Left lung (tissue), 10 donors: ENCODE results near the gene INF2. TPM values are rescaled to one million over a fixed set of nuclear protein-coding genes. Genes with fewer than 3 reads are reported as not detected.

Experiments used
- ATAC-seq: fragments of 200-7000 bp; cut with Tn5 transposase; one replicate; pipeline ENCODE4 v1.9.1; 2020; ENCODE audit warnings: moderate library complexity
- DNase-seq, 4 donors: peaks; one replicate each; pipeline ENCODE4 v3.0.0-alpha.2; 2013 to 2020
- H3K27ac ChIP-seq, 2 donors: fragments of 200-600 bp; sonication (generic) in 1 of 2; one replicate each; pipeline versions ENCODE4 v1.5.0 to v1.8.0; 2020 to 2021
- H3K27me3 ChIP-seq, 2 donors: fragments of 200-600 bp; sonication (generic) in 1 of 2; one replicate each; pipeline versions ENCODE4 v1.5.0 to v1.8.0; 2020 to 2021
- H3K36me3 ChIP-seq, 2 donors: fragments of 200-600 bp; sonication (generic) in 1 of 2; one replicate each; pipeline versions ENCODE4 v1.5.0 to v1.8.0; 2020 to 2021
- H3K4me1 ChIP-seq, 2 donors: fragments of 200-600 bp; one replicate each; pipeline ENCODE4 v1.8.0; 2021
- H3K4me3 ChIP-seq, 2 donors: fragments of 200-600 bp; sonication (generic) in 1 of 2; one replicate each; pipeline versions ENCODE4 v1.5.0 to v1.8.0; 2020 to 2021; ENCODE audit warnings: mild to moderate bottlenecking in 1 of 2
- H3K9me3 ChIP-seq, 2 donors: fragments of 200-600 bp; sonication (generic) in 1 of 2; one replicate each; pipeline versions ENCODE4 v1.5.0 to v1.8.0; 2020 to 2021
- intact Hi-C, 2 donors: fragments of 100-400 bp; cut with DNase I; formaldehyde crosslinking; loops; one replicate each; pipeline versions ENCODE4 v1.11.2 to v1.14.2; 2022
- polyA plus RNA-seq, 6 donors: library from polyadenylated mRNA; unstranded; fragments of 120-200 nt; gene quantifications; one replicate each; pipeline ENCODE4 v1.2.1, GENCODE V29; 2013; ENCODE audit not compliant: insufficient read length in 6 of 6
- total RNA-seq, 2 donors: library from RNA; stranded (reverse); fragmentation: NEBNext Ultra II Directional; extraction: Animal tissue kit (Norgen Biotek cat#: 25700); gene quantifications; one replicate each; pipeline ENCODE4 v1.2.1, GENCODE V29; 2021
- TF ChIP-seq, protein P1 (sequence below), 2 donors: fragments of 200-600 bp; sonication (generic) in 1 of 2; IDR thresholded peaks; one replicate each; pipeline versions ENCODE4 v1.5.0 to v1.8.0; 2021; ENCODE audit warnings: antibody characterized with exemption in 2 of 2
- donor health status: DM: no; HTN: yes; CAD: no.
- donor health status: DM: no; HTN: no; CAD: no.

Gene INF2
- total and polyA plus RNA-seq, 8 donors = 43.5 to 120 (median 57.0) TPM

DNA sequence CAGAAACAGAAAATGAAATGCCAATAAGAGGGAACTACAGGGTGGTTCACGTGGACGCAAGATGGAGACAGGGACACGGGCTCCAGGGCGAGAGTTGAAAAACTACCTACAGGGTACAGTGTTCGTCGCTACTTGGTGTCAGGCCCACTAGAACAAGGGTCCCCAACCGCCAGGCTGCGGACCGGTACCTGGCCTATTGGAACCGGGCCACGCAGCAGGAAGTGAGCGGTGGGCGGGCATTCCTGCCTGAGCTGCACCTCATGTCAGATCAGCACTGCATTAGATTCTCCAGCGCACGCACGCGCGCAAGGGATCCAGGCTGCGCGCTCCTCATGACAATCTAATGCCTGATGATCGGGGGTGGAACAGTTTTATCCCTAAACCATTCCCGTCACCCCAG lies 14.8 kb downstream of the INF2 start:
- H3K27ac ChIP-seq = no peak overlapping the region
- ATAC-seq (no peak), DNase-seq (no peak)
- no peak overlapping the region for H3K4me3 ChIP-seq
- peaks cover 0 to 60% of the 10 kb centered on the region in 2 donors for H3K36me3 ChIP-seq
- H3K27me3 ChIP-seq = no peaks in the 10 kb centered on the region
- no peaks in the 10 kb centered on the region for H3K9me3 ChIP-seq
- intact Hi-C loops = loop anchor here in 1 of 2 donors (10.0 kb wide), 1 partner anchor 49 kb away; no protein-coding TSS in a partner anchor
- peaks cover 1% of the 10 kb centered on the region in 2 donors for H3K4me1 ChIP-seq
- TF ChIP-seq, protein P1, sequence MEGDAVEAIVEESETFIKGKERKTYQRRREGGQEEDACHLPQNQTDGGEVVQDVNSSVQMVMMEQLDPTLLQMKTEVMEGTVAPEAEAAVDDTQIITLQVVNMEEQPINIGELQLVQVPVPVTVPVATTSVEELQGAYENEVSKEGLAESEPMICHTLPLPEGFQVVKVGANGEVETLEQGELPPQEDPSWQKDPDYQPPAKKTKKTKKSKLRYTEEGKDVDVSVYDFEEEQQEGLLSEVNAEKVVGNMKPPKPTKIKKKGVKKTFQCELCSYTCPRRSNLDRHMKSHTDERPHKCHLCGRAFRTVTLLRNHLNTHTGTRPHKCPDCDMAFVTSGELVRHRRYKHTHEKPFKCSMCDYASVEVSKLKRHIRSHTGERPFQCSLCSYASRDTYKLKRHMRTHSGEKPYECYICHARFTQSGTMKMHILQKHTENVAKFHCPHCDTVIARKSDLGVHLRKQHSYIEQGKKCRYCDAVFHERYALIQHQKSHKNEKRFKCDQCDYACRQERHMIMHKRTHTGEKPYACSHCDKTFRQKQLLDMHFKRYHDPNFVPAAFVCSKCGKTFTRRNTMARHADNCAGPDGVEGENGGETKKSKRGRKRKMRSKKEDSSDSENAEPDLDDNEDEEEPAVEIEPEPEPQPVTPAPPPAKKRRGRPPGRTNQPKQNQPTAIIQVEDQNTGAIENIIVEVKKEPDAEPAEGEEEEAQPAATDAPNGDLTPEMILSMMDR (IDR thresholded peaks at IDR 0.05) = no peak

DNA sequence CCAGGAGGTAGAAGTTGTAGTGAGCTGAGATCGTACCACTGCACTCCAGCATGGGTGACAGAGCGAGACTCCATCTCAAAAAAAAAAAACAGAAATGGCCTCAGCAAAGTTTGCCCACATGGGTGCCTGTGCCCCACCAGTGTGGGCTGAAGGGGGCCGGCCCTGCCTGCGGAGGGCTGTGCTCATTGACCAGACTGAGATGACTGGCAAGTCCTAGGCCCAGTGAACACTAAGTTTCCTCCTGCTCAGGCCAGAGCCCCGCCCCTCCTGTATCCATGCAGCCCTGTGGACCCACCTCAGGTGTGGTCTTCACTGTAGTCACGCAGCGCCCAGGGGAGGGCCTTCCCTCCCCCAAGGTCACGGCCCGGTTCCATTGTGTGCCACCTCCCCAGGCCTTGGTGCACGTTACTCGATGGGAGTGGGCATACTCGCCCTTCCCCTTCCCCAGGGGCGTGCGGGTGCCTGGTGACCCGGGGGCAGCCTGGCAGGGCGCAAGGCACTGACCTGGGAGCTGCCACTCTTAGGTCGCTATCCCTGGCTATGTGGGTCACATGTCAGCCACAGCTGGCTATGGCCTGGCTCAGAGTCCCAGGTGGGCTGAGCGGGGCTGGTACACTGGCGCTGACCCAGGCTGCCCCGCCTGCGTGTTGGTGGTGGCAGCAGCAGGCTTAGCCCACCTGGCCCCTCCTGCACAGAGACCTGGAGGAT lies 16.1 kb downstream of the INF2 start:
- ATAC-seq = no peak
- no peak overlapping the region for H3K27ac ChIP-seq
- intact Hi-C loops = loop anchor here in 1 of 2 donors (10.0 kb wide), 1 partner anchor 51 kb away; no protein-coding TSS in a partner anchor
- no peaks in the 10 kb centered on the region for H3K9me3 ChIP-seq
- H3K27me3 ChIP-seq = no peaks in the 10 kb centered on the region
- H3K36me3 ChIP-seq = peaks cover 0 to 72% of the 10 kb centered on the region in 2 donors
- TF ChIP-seq, protein P1 (IDR thresholded peaks at IDR 0.05) = no peak
- H3K4me3 ChIP-seq = no peak overlapping the region
- no peaks in the 10 kb centered on the region for H3K4me1 ChIP-seq
- DNase-seq = no peak

DNA sequence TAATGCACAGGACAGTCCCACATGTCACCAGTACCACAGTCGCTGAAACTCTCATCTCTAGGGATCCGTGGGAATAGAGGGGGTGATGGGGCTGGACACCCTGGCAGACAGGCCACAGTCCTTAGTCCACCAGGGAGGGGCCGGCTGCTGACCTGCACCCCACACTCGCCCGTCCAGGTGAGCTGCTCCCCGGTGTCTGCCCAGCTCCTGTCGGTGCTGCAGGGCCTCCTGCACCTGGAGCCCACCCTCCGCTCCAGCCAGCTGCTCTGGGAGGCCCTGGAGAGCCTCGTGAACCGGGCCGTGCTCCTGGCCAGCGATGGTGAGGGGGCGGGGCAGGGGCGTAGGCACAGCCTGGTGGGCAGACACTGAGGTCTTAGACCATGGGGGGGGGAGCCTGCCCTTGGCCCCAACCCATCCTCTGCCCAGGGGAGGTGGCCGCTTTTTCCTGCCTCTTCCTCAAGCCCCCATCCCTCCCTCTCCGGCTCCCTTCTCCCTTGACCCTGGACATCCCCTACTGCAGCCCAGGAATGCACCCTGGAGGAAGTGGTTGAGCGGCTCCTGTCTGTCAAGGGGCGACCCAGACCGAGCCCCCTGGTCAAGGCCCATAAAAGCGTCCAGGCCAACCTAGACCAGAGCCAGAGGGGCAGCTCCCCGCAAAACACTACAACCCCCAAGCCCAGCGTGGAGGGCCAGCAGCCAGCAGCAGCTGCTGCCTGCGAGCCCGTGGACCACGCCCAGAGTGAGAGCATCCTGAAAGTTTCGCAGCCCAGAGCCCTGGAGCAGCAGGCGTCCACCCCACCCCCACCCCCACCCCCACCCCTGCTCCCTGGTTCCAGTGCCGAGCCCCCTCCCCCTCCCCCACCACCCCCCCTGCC lies 17.6 kb downstream of the INF2 start:
- no peak overlapping the region for H3K4me3 ChIP-seq
- ATAC-seq = no peak
- TF ChIP-seq, protein P1 (IDR thresholded peaks at IDR 0.05) = no peak
- no peaks in the 10 kb centered on the region for H3K27me3 ChIP-seq
- intact Hi-C loops = loop anchor here in 1 of 2 donors (10.0 kb wide), 1 partner anchor 52 kb away; no protein-coding TSS in a partner anchor
- H3K27ac ChIP-seq = no peak overlapping the region
- H3K4me1 ChIP-seq = no peaks in the 10 kb centered on the region
- H3K36me3 ChIP-seq = peaks cover 0 to 76% of the 10 kb centered on the region in 2 donors
- no peak for DNase-seq
- H3K9me3 ChIP-seq = no peaks in the 10 kb centered on the region

DNA sequence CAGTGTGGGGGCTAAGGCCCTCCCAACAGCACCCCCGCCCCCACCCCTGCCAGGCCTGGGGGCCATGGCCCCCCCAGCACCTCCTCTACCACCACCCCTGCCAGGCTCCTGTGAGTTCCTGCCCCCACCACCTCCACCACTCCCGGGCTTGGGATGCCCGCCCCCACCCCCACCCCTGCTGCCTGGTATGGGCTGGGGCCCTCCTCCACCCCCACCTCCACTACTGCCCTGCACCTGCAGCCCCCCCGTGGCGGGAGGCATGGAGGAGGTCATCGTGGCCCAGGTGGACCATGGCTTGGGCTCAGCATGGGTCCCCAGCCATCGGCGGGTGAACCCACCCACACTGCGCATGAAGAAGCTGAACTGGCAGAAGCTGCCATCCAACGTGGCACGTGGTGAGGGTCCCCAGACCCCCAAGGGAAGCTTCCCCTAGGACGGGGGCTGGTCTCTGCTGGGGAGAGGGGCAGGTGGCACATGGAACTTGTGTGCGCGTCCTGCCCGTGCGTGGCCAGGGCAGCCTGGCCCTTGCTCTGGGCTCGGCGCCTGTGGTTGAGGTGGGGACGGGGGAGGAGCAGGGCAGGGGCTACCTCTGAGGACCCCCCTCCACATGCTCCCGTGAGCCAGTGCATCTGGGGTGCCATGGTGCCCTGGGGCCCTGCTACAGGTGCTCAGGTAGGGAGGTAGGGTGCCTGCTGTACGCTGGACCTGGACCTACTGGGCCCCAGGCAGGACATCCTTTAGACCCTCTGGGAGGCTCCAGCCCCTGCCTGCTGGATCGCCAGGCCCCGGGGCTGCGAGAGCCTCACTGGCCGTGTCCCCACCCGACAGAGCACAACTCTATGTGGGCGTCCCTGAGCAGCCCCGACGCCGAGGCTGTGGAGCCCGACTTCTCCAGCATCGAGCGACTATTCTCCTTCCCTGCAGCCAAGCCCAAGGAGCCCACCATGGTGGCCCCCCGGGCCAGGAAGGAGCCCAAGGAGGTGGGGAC lies 18.5 kb downstream of the INF2 start:
- ATAC-seq (peak; percentile 4), DNase-seq (no peak)
- Histone ChIP-seq H3K27ac (no peak overlapping the region), H3K36me3 (peaks cover 0 to 76% of the 10 kb centered on the region in 2 donors), H3K4me1 (no peaks in the 10 kb centered on the region), H3K9me3 (no peaks in the 10 kb centered on the region), H3K4me3 (no peak overlapping the region), H3K27me3 (no peaks in the 10 kb centered on the region)
- intact Hi-C loops = loop anchor here (2.0 to 10.0 kb wide), 2 partner anchors 53 to 57 kb away; no protein-coding TSS in a partner anchor
- TF ChIP-seq, protein P1 (IDR thresholded peaks at IDR 0.05) = no peak
